ENCODE results near the gene SP2. TPM values are rescaled to one million over a fixed set of nuclear protein-coding genes. Genes with fewer than 3 reads are reported as not detected.

The SP2 gene
- total and polyA plus RNA-seq, 11 donors = 4.1 to 21.2 (median 16.0) TPM

DNA sequence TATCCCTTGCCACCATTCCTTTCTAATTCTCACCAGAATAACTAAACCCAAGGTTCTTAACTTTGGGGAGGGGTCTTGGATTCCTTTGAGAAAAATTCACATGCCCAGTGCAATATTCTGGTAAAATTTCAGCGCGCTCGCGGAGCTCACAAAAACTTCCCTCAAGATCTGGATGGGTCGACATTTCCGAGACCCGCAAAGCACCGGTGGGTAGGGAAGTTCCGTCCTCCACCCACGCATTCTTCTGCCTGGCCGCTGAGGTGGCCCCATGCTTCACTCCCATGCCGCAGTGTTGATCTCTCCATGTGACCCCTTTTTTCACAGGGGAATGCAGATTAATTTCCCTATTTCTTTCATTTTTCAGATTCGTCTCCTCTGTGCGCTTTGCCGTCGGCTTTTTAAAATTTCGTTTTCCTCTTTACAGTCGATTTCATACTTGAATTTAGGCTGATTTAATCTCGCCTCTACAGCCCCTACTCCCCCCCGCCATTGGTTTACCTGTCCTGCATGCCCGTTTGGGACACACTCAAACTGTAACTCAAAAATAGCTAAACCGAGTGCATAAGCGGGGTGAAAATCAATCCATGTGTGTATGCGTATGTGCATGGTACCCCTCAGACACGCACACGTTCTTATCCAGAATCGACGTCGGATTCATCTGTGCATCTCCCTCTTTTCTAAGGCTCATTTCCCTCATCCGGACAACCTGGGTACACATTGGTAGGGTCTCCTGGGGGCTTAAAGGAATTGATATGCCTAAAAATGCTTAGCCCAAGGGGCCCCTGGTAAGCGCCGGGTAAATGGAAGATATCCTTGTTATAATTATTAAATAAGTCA, 43.7 kb upstream of the SP2 start:
- peak in 1 of 5 donors; percentile 5 for DNase-seq
- Histone ChIP-seq H3K27me3 (peaks cover 27 to 90% (median 81%) of the 10 kb centered on the region in 9 donors), H3K36me3 (no peaks in the 10 kb centered on the region), H3K27ac (no peak overlapping the region), H3K9me3 (no peaks in the 10 kb centered on the region), H3K4me3 (no peak overlapping the region), H3K4me1 (peaks cover 4 to 31% (median 12%) of the 10 kb centered on the region in 12 donors)
- 34 to 53% (median 48%) methylated on average over 32 of the region's 32 CpGs for WGBS, 4 donors
- TF ChIP-seq POLR2A (IDR thresholded peaks at IDR 0.05) = no peak
- no peak for ATAC-seq
- intact Hi-C loops (cut with DNase I) = no loop called here

- intact Hi-C loops (cut with DNase I) = loop anchor here in 1 of 10 donors (1.0 kb wide), 1 partner anchor 27 kb away; no protein-coding TSS in a partner anchor
- peaks cover 17 to 77% (median 70%) of the 10 kb centered on the region in 9 donors for H3K27me3 ChIP-seq
- peaks cover 4 to 31% (median 12%) of the 10 kb centered on the region in 12 donors for H3K4me1 ChIP-seq
- DNase-seq (peak in 1 of 5 donors; percentile 1), ATAC-seq (no peak)
- no peak overlapping the region for H3K27ac ChIP-seq
- TF ChIP-seq POLR2A (IDR thresholded peaks at IDR 0.05) = no peak
- TF ChIP-seq, protein P1, sequence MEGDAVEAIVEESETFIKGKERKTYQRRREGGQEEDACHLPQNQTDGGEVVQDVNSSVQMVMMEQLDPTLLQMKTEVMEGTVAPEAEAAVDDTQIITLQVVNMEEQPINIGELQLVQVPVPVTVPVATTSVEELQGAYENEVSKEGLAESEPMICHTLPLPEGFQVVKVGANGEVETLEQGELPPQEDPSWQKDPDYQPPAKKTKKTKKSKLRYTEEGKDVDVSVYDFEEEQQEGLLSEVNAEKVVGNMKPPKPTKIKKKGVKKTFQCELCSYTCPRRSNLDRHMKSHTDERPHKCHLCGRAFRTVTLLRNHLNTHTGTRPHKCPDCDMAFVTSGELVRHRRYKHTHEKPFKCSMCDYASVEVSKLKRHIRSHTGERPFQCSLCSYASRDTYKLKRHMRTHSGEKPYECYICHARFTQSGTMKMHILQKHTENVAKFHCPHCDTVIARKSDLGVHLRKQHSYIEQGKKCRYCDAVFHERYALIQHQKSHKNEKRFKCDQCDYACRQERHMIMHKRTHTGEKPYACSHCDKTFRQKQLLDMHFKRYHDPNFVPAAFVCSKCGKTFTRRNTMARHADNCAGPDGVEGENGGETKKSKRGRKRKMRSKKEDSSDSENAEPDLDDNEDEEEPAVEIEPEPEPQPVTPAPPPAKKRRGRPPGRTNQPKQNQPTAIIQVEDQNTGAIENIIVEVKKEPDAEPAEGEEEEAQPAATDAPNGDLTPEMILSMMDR (IDR thresholded peaks at IDR 0.05) = no peak
- H3K9me3 ChIP-seq = no peaks in the 10 kb centered on the region
- H3K36me3 ChIP-seq = no peaks in the 10 kb centered on the region
- no peak overlapping the region for H3K4me3 ChIP-seq
- WGBS, 4 donors = 32 to 56% (median 43%) methylated on average over 5 of the region's 5 CpGs
Measured at GRCh38 chr17:47853616-47854015, 42.4 kb upstream of the SP2 start.

GRCh38 chr17:47855737-47856136, 40.3 kb upstream of the SP2 start:
- WGBS, 4 donors = 18 to 31% (median 25%) methylated on average over 3 of the region's 3 CpGs
- Histone ChIP-seq H3K4me3 (no peak overlapping the region), H3K4me1 (peaks cover 4 to 27% (median 9%) of the 10 kb centered on the region in 12 donors), H3K27ac (peak overlapping the region in 3 of 12 donors; percentile 9 to 55 (median 43)), H3K9me3 (no peaks in the 10 kb centered on the region), H3K27me3 (peaks cover 17 to 67% (median 52%) of the 10 kb centered on the region in 9 donors), H3K36me3 (no peaks in the 10 kb centered on the region)
- TF ChIP-seq POLR2A (IDR thresholded peaks at IDR 0.05) = no peak
- TF ChIP-seq, protein P1 (IDR thresholded peaks at IDR 0.05) = no peak
- DNase-seq = peak in 1 of 5 donors; percentile 40
- ATAC-seq = peak in 2 of 4 donors; percentile 9 to 36
- intact Hi-C loops (cut with DNase I) = no loop called here

- peaks cover 0 to 18% (median under 1%) of the 10 kb centered on the region in 12 donors for H3K4me1 ChIP-seq
- TF ChIP-seq POLR2A (IDR thresholded peaks at IDR 0.05) = no peak
- TF ChIP-seq, protein P1 (IDR thresholded peaks at IDR 0.05) = no peak
- ATAC-seq = no peak
- H3K4me3 ChIP-seq = no peak overlapping the region
- no peak for DNase-seq
- no peak overlapping the region for H3K27ac ChIP-seq
- H3K9me3 ChIP-seq = no peaks in the 10 kb centered on the region
- intact Hi-C loops (cut with DNase I) = no loop called here
- no peaks in the 10 kb centered on the region for H3K36me3 ChIP-seq
- peaks cover 14 to 57% (median 42%) of the 10 kb centered on the region in 9 donors for H3K27me3 ChIP-seq
Measured at GRCh38 chr17:47856830-47857229, 39.2 kb upstream of the SP2 start.
